Measurements from ENCODE around the gene OR10AD1. TPM values are rescaled to one million over a fixed set of nuclear protein-coding genes. Genes with fewer than 3 reads are reported as not detected.
A peak's percentile ranks its signal among the peaks of the same experiment; 100 is the strongest.

The OR10AD1 gene
- total and polyA plus RNA-seq, 9 of the 15 experiments (the other 6 are each of a cell fraction or from before 2014, with no cell fraction given) = not detected

- TF ChIP-seq FOXK1 (CRISPR knock-in tag; IDR thresholded peaks at IDR 0.05; ENCODE audit: borderline replicate concordance) (peak; percentile 74), CBFB (CRISPR knock-in tag; IDR thresholded peaks at IDR 0.05) (peak; percentile 26; the same call in 1 of the 2 replicates), SAP30 (IDR thresholded peaks at IDR 0.05; ENCODE audit: borderline replicate concordance, insufficient read depth, low read depth, low read length, poor library complexity, severe bottlenecking) (no peak), POLR2AphosphoS5 (IDR thresholded peaks at IDR 0.05; ENCODE audit: control insufficient read depth, insufficient read depth, low read depth, low read length) (peak; percentile 96), SRSF1 (IDR thresholded peaks at IDR 0.05; ENCODE audit: low read depth, low read length) (no peak), ELF1 (tag; IDR thresholded peaks at IDR 0.05) (no peak), ZNF395 (CRISPR knock-in tag; IDR thresholded peaks at IDR 0.05) (peak; percentile 16; the same call in 1 of the 2 replicates), ZNF695 (CRISPR knock-in tag; IDR thresholded peaks at IDR 0.05) (no peak), ZBTB26 (CRISPR knock-in tag; IDR thresholded peaks at IDR 0.05) (no peak), ARID3A (IDR thresholded peaks at IDR 0.05; ENCODE audit: borderline replicate concordance, low read depth, low read length) (no peak), PURB (CRISPR knock-in tag; IDR thresholded peaks at IDR 0.05; ENCODE audit: low read depth) (no peak), SETDB1 (IDR thresholded peaks at IDR 0.05; ENCODE audit: low read length) (no peak), USF2 (CRISPR knock-in tag; IDR thresholded peaks at IDR 0.05) (no peak), ZKSCAN1 (IDR thresholded peaks at IDR 0.05; ENCODE audit: low read depth, low read length) (no peak), PHF21A (IDR thresholded peaks at IDR 0.05; ENCODE audit: borderline replicate concordance, low read depth) (peak; percentile 75; the same call in 1 of the 2 replicates), MEF2D (tag; conservative IDR thresholded peaks at IDR 0.05; ENCODE audit: low read depth) (peak; percentile 60; the same call in 1 of the 2 replicates), RAD51 (IDR thresholded peaks at IDR 0.05; ENCODE audit: borderline replicate concordance, low read depth) (no peak), DACH1 (IDR thresholded peaks at IDR 0.05; ENCODE audit: partially characterized antibody) (no peak), SMAD2 (IDR thresholded peaks at IDR 0.05; ENCODE audit: low read depth, low read length) (no peak), MAFF (IDR thresholded peaks at IDR 0.05; ENCODE audit: low read length) (no peak), USF1 (CRISPR knock-in tag; IDR thresholded peaks at IDR 0.05) (no peak), SIRT6 (IDR thresholded peaks at IDR 0.05; ENCODE audit: low read depth, low read length) (no peak), ZNF121 (CRISPR knock-in tag; conservative IDR thresholded peaks at IDR 0.05) (no peak)
These were observed 5.0 kb downstream of the OR10AD1 start (continued) for GRCh38 chr12:48197971-48198671.

Data from K562 (cell line).